HCT116 (cell line): ENCODE measurements around the gene DDA1. TPM values are rescaled to one million over a fixed set of nuclear protein-coding genes. Genes with fewer than 3 reads are reported as not detected.

Source experiments
- ATAC-seq: fragments of 200-7000 bp; cut with Tn5 transposase; 2 replicates; pipeline ENCODE4 v1.9.1; 2020; ENCODE audit warnings: mild to moderate bottlenecking, moderate library complexity
- BruUV-seq: library from RNA; stranded (reverse); fragments of 400-500 nt; replicated peaks from 2 replicates; lab custom pipeline; 2021; lab: Mats Ljungman, UMichigan
- CTCF ChIA-PET: fragments of 300-600 bp; sonication (Branson Sonifier 250); formaldehyde crosslinking; loops from one replicate; lab custom pipeline; 2021; ENCODE audit warnings: antibody characterized with exemption; lab: Charles Lee
- POLR2A ChIA-PET: fragments of 300-600, 350-600 bp; sonication (Branson Sonifier 250); formaldehyde crosslinking; loops from one replicate; lab custom pipeline; 2021; ENCODE audit warnings: antibody characterized with exemption; lab: Charles Lee
- RAD21 ChIA-PET, 2 experiments: fragments of 300-600 bp; sonication (Branson Sonifier 250); formaldehyde crosslinking; loops; one replicate each; lab custom pipeline; 2023; ENCODE audit warnings: low total read pairs in 2 of 2; ENCODE audit not compliant: uncharacterized antibody in 2 of 2, unreplicated experiment in 2 of 2, low non-redundant PET in 1 of 2; lab: Charles Lee
- DNase-seq: peaks from one replicate; pipeline ENCODE4 v3.0.0-alpha.2; 2010; ENCODE audit warnings: low read depth, low spot score
- H2AFZ ChIP-seq: fragments of 200-600 bp; shearing (Covaris generic), sonication (generic); 2 replicates; pipeline ENCODE4 v1.6.1; 2017; ENCODE audit warnings: low read depth, mixed run types, mixed read lengths, antibody characterized with exemption, low read length; ENCODE audit not compliant: poor library complexity, severe bottlenecking
- H3K27ac ChIP-seq: 2 replicates; pipeline ENCODE4 v1.5.1; 2012; ENCODE audit warnings: low read depth, low read length
- H3K27me3 ChIP-seq: fragments of 200-600 bp; sonication (generic); 2 replicates; pipeline ENCODE4 v1.6.1; 2016; ENCODE audit warnings: mixed run types, low read length, mixed read lengths; ENCODE audit not compliant: insufficient read depth
- H3K36me3 ChIP-seq, 2 experiments: fragments of 200-500 bp in 1 of 2; fragments of 200-600 bp in 1 of 2; sonication (Bioruptor generic) in 1 of 2; sonication (generic) in 1 of 2; 2 replicates each; pipeline versions ENCODE4 v1.5.1 to v1.6.1; 2014 to 2016; ENCODE audit warnings: low read length in 2 of 2, inconsistent platforms in 1 of 2, mixed read lengths in 1 of 2, mixed run types in 1 of 2; ENCODE audit not compliant: insufficient read depth in 2 of 2, control insufficient read depth in 1 of 2
- H3K4me1 ChIP-seq, 2 experiments: fragments of 200-600 bp in 1 of 2; sonication (generic) in 1 of 2; 2 replicates each; pipeline versions ENCODE4 v1.5.1 to v1.6.1; 2012 to 2017; ENCODE audit warnings: low read length in 2 of 2, inconsistent platforms in 1 of 2, mild to moderate bottlenecking in 1 of 2, mixed read lengths in 1 of 2, mixed run types in 1 of 2, moderate library complexity in 1 of 2; ENCODE audit not compliant: insufficient read depth in 2 of 2, control insufficient read depth in 1 of 2
- H3K4me2 ChIP-seq: fragments of 200-600 bp; sonication (generic); 2 replicates; pipeline ENCODE4 v1.6.1; 2017; ENCODE audit warnings: mixed run types, low read length, mixed read lengths
- H3K4me3 ChIP-seq, 2 experiments: fragments of 200-600 bp in 1 of 2; sonication (generic) in 1 of 2; replicated peaks in 1 of 2; 2 replicates each; pipeline ENCODE4 v1.5.1; 2011 to 2016; ENCODE audit warnings: low read length in 2 of 2, control low read depth in 1 of 2, low read depth in 1 of 2, mild to moderate bottlenecking in 1 of 2, mixed read lengths in 1 of 2, mixed run types in 1 of 2
- H3K79me2 ChIP-seq: fragments of 200-600 bp; sonication (generic); 2 replicates; pipeline ENCODE4 v1.6.1; 2017; ENCODE audit warnings: mild to moderate bottlenecking, mixed run types, low read length, moderate library complexity, mixed read lengths; ENCODE audit not compliant: insufficient read depth
- H3K9ac ChIP-seq: fragments of 200-600 bp; sonication (generic); 2 replicates; pipeline ENCODE4 v1.6.1; 2016; ENCODE audit warnings: low read length, mixed read lengths
- H3K9me2 ChIP-seq: fragments of 200-600 bp; sonication (generic), shearing (Covaris generic); 2 replicates; pipeline ENCODE4 v1.6.1; 2017; ENCODE audit warnings: mixed run types, mild to moderate bottlenecking, moderate library complexity; ENCODE audit not compliant: insufficient read depth
- H3K9me3 ChIP-seq, 2 experiments: fragments of 200-500 bp in 1 of 2; fragments of 200-600 bp in 1 of 2; sonication (Bioruptor generic) in 1 of 2; sonication (generic) in 1 of 2; 2 replicates each; pipeline ENCODE4 v1.6.1; 2014 to 2017; ENCODE audit warnings: low read length in 2 of 2, mixed read lengths in 2 of 2, inconsistent platforms in 1 of 2, low read depth in 1 of 2, mild to moderate bottlenecking in 1 of 2, mixed run types in 1 of 2, moderate library complexity in 1 of 2; ENCODE audit not compliant: control insufficient read depth in 1 of 2, insufficient read depth in 1 of 2
- H4K20me1 ChIP-seq: fragments of 200-600 bp; sonication (generic), shearing (Covaris generic); 2 replicates; pipeline ENCODE4 v1.6.1; 2017; ENCODE audit warnings: mixed run types, mild to moderate bottlenecking, moderate library complexity; ENCODE audit not compliant: insufficient read depth
- CBX3 ChIP-seq: IDR thresholded peaks from 2 replicates; pipeline ENCODE4 v1.6.1; 2012; ENCODE audit warnings: low read depth
- SRF ChIP-seq: IDR thresholded peaks from 2 replicates; pipeline ENCODE4 v1.6.1; 2012; ENCODE audit warnings: low read depth
- TCF7L2 ChIP-seq: IDR thresholded peaks from 2 replicates; pipeline ENCODE4 v1.7.0; 2011; ENCODE audit warnings: borderline replicate concordance, inconsistent platforms; ENCODE audit not compliant: insufficient read depth, insufficient read length; ENCODE audit errors: extremely low read depth
- YY1 ChIP-seq: IDR thresholded peaks from 2 replicates; pipeline ENCODE4 v1.6.1; 2011; ENCODE audit warnings: low read length, low read depth, moderate library complexity, mild to moderate bottlenecking; ENCODE audit not compliant: insufficient replicate concordance; ENCODE audit errors: extremely low read depth
- ZNF274 ChIP-seq: fragments of 200-500 bp; sonication (Bioruptor generic); IDR thresholded peaks from 2 replicates; pipeline ENCODE4 v1.6.1; 2014; ENCODE audit warnings: mild to moderate bottlenecking, low read depth, low read length, inconsistent platforms
- intact Hi-C: fragments of 100-400 bp; cut with micrococcal nuclease; formaldehyde crosslinking; loops from 2 replicates; pipeline ENCODE4 v1.10.0; 2022
- total RNA-seq: library from RNA; stranded (reverse); gene quantifications from one replicate; pipeline ENCODE4 v1.2.1, GENCODE V29; 2021; ENCODE audit not compliant: unreplicated experiment
- TF ChIP-seq, protein P1 (sequence below), 3 experiments: fragments of 200-600 bp in 1 of 3; sonication (generic) in 1 of 3; IDR thresholded peaks in 2 of 3; conservative IDR thresholded peaks in 1 of 3; 2 replicates each; pipeline ENCODE4 v1.5.1; 2012 to 2017; ENCODE audit warnings: low read depth in 2 of 3, low read length in 2 of 3, antibody characterized with exemption in 1 of 3, borderline replicate concordance in 1 of 3, control low read depth in 1 of 3, mild to moderate bottlenecking in 1 of 3, mixed read lengths in 1 of 3, mixed run types in 1 of 3, moderate library complexity in 1 of 3; ENCODE audit not compliant: insufficient read depth in 1 of 3
- TF ChIP-seq, protein P2 (sequence below): IDR thresholded peaks from 2 replicates; pipeline ENCODE4 v1.6.1; 2012

DDA1 gene
- total RNA-seq, 1 experiment from 2014 or later: 68.6 TPM

DNA sequence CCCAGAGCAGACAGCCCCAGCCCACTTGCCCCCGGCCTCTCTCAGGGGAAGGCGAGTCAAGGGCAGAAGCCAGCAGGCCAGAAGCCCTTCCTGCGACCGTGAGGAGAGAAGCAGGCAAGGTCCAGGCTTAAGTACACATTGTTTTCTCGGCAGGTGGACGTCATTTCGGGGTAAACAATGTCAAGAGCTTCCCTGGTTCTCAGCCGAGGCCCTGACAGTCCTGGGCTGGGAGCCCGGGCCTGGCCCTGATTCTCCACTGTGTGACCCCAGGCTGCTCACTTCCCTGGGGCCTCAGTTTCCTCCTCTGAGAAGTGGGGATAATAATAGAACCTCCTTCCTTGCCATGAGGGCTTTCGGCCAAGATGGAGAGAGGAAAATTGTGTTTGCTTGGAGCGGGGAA lies 48.4 kb downstream of the DDA1 start:
- Histone ChIP-seq H3K9ac (no peak overlapping the region), H3K79me2 (no peaks in the 10 kb centered on the region), H3K9me2 (no peaks in the 10 kb centered on the region), H2AFZ (no peak overlapping the region), H3K27ac (no peak overlapping the region), H3K9me3 (no peaks in the 10 kb centered on the region), H3K36me3 (no peaks in the 10 kb centered on the region)
- RAD21 ChIA-PET: no interaction called here
- no peak for DNase-seq
- BruUV-seq: no TSS peak
- intact Hi-C loops: no loop called here
- TF ChIP-seq ZNF274: no peak
- no peak for TF ChIP-seq CBX3
- TF ChIP-seq YY1: no peak
- TF ChIP-seq, protein P1, sequence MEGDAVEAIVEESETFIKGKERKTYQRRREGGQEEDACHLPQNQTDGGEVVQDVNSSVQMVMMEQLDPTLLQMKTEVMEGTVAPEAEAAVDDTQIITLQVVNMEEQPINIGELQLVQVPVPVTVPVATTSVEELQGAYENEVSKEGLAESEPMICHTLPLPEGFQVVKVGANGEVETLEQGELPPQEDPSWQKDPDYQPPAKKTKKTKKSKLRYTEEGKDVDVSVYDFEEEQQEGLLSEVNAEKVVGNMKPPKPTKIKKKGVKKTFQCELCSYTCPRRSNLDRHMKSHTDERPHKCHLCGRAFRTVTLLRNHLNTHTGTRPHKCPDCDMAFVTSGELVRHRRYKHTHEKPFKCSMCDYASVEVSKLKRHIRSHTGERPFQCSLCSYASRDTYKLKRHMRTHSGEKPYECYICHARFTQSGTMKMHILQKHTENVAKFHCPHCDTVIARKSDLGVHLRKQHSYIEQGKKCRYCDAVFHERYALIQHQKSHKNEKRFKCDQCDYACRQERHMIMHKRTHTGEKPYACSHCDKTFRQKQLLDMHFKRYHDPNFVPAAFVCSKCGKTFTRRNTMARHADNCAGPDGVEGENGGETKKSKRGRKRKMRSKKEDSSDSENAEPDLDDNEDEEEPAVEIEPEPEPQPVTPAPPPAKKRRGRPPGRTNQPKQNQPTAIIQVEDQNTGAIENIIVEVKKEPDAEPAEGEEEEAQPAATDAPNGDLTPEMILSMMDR (IDR thresholded peaks at IDR 0.05 in 2 of 3, conservative IDR thresholded peaks at IDR 0.05 in 1 of 3; ENCODE audit: borderline replicate concordance in 1 of 3, insufficient read depth in 1 of 3, low read depth in 2 of 3, low read length in 2 of 3): no peak
- TF ChIP-seq, protein P2, sequence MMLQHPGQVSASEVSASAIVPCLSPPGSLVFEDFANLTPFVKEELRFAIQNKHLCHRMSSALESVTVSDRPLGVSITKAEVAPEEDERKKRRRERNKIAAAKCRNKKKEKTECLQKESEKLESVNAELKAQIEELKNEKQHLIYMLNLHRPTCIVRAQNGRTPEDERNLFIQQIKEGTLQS: no peak
- no peak for TF ChIP-seq TCF7L2
- TF ChIP-seq SRF: no peak
- TF ChIP-seq, all 23 proteins: peak for 0
- no peak for ATAC-seq
- no peaks in the 10 kb centered on the region for H3K27me3 ChIP-seq
- H4K20me1 ChIP-seq: no peaks in the 10 kb centered on the region
- H3K4me2 ChIP-seq: no peak overlapping the region
- H3K4me3 ChIP-seq: no peak overlapping the region
- ChIA-PET POLR2A (no interaction called here), CTCF (interaction anchor here (1.0 to 1.8 kb wide), 2 partner anchors 9 to 12 kb away, joined by 4 read pairs; no protein-coding TSS in a partner anchor)
- peaks cover 6 to 10% of the 10 kb centered on the region in 2 experiments; a peak in 3 of 4 replicates for H3K4me1 ChIP-seq
